ENCODE measurements around the gene SERPINE2. TPM values are rescaled to one million over a fixed set of nuclear protein-coding genes. Genes with fewer than 3 reads are reported as not detected.
"Not testable (repeated sequence)": the region's sequence is repeated elsewhere in the genome, so short reads cannot be mapped to it uniquely, and the experiment has no call there.

Gene SERPINE2
- total RNA-seq, 3 donors from 2014 or later, result 1.8 to 44.6 (median 11.9) TPM

GRCh38 chr2:223944703-223945531, 94.2 kb downstream of the SERPINE2 start, which contains the start of gene WDFY1:
Gene WDFY1, minus strand, starts transcription at chr2:223945335. Its CDS starts 51 bp downstream, at chr2:223945284.
- peaks cover 0 to 4% of the 10 kb centered on the region in 2 donors for H3K4me1 ChIP-seq
- intact Hi-C loops (cut with DNase I; ENCODE audit: low total_unique reads), result no loop called here
- H3K9me3 ChIP-seq, result no peaks in the 10 kb centered on the region
- H3K36me3 ChIP-seq, result no peaks in the 10 kb centered on the region
- H3K4me3 ChIP-seq, result peak within 1 kb of the TSS; percentile 85 to 98 (median 88)
- no peaks in the 10 kb centered on the region for H3K27me3 ChIP-seq
- peak within 1 kb of the TSS; percentile 91 to 94 for H3K27ac ChIP-seq
- no peak for TF ChIP-seq CTCF (IDR thresholded peaks at IDR 0.05)
- peak; percentile 82 to 91 (median 86) for TF ChIP-seq POLR2AphosphoS5 (IDR thresholded peaks at IDR 0.05)
- TF ChIP-seq POLR2A (IDR thresholded peaks at IDR 0.05), result peak; percentile 42
- DNase-seq (ENCODE audit: low spot score in 2 of 2), result peak; percentile 62 to 85

GRCh38 chr2:223944166-223944702, 94.9 kb downstream of the SERPINE2 start:
- intact Hi-C loops (cut with DNase I; ENCODE audit: low total_unique reads), result no loop called here
- no peaks in the 10 kb centered on the region for H3K36me3 ChIP-seq
- no peak for DNase-seq (ENCODE audit: low spot score in 2 of 2)

GRCh38 chr2:223943561-223944008, 95.5 kb downstream of the SERPINE2 start:
- peaks cover 0 to 4% of the 10 kb centered on the region in 2 donors for H3K4me1 ChIP-seq
- no peaks in the 10 kb centered on the region for H3K36me3 ChIP-seq
- no peak for TF ChIP-seq POLR2A (IDR thresholded peaks at IDR 0.05)
- TF ChIP-seq POLR2AphosphoS5 (IDR thresholded peaks at IDR 0.05), result no peak
- TF ChIP-seq CTCF (IDR thresholded peaks at IDR 0.05), result no peak
- H3K4me3 ChIP-seq, result peak overlapping the region; percentile 85 to 98 (median 88)
- intact Hi-C loops (cut with DNase I; ENCODE audit: low total_unique reads), result no loop called here
- H3K27ac ChIP-seq, result peak overlapping the region; percentile 91 to 94
- no peaks in the 10 kb centered on the region for H3K9me3 ChIP-seq
- H3K27me3 ChIP-seq, result no peaks in the 10 kb centered on the region
- no peak for DNase-seq (ENCODE audit: low spot score in 2 of 2)

More at GRCh38 chr2:223944166-223944702, 94.9 kb downstream of the SERPINE2 start:
- Histone ChIP-seq H3K27me3 (no peaks in the 10 kb centered on the region), H3K27ac (peak overlapping the region; percentile 91 to 94), H3K4me1 (peaks cover 0 to 4% of the 10 kb centered on the region in 2 donors), H3K9me3 (no peaks in the 10 kb centered on the region), H3K4me3 (peak overlapping the region; percentile 85 to 98 (median 88))
- no peak for TF ChIP-seq POLR2A (IDR thresholded peaks at IDR 0.05)
- no peak for TF ChIP-seq CTCF (IDR thresholded peaks at IDR 0.05)
- no peak for TF ChIP-seq POLR2AphosphoS5 (IDR thresholded peaks at IDR 0.05)

- DNase-seq (ENCODE audit: low spot score in 2 of 2), result no peak
- TF ChIP-seq POLR2A (IDR thresholded peaks at IDR 0.05), result no peak
- Histone ChIP-seq H3K9me3 (no peaks in the 10 kb centered on the region), H3K36me3 (no peaks in the 10 kb centered on the region), H3K4me3 (peak overlapping the region; percentile 85 to 98 (median 88)), H3K4me1 (peaks cover 0 to 4% of the 10 kb centered on the region in 2 donors), H3K27ac (peak overlapping the region; percentile 44 to 91), H3K27me3 (no peaks in the 10 kb centered on the region)
- intact Hi-C loops (cut with DNase I; ENCODE audit: low total_unique reads), result no loop called here
Observed at GRCh38 chr2:223943135-223943534, 96.0 kb downstream of the SERPINE2 start.

GRCh38 chr2:223941579-223942277, 97.4 kb downstream of the SERPINE2 start:
- Histone ChIP-seq H3K36me3 (no peaks in the 10 kb centered on the region), H3K4me3 (no peak overlapping the region), H3K27me3 (no peaks in the 10 kb centered on the region), H3K27ac (no peak overlapping the region), H3K4me1 (peaks cover 0 to 4% of the 10 kb centered on the region in 2 donors), H3K9me3 (no peaks in the 10 kb centered on the region)
- TF ChIP-seq POLR2A (IDR thresholded peaks at IDR 0.05) (no peak), POLR2AphosphoS5 (IDR thresholded peaks at IDR 0.05) (no peak), CTCF (IDR thresholded peaks at IDR 0.05) (no peak)
- DNase-seq (ENCODE audit: low spot score in 2 of 2), result no peak
- intact Hi-C loops (cut with DNase I; ENCODE audit: low total_unique reads), result no loop called here

GRCh38 chr2:223939438-223939837, 99.6 kb downstream of the SERPINE2 start:
- H3K9me3 ChIP-seq; H3K27me3 ChIP-seq; H3K4me1 ChIP-seq; H3K4me3 ChIP-seq; intact Hi-C loops (cut with DNase I; ENCODE audit: low total_unique reads); H3K27ac ChIP-seq; DNase-seq (ENCODE audit: low spot score in 2 of 2); H3K36me3 ChIP-seq: not testable (repeated sequence)

Data from breast epithelium (tissue), 4 donors.